ENCODE measurements around the gene DEPDC1B.

GRCh38 chr5:60672693-60673264 is 27.2 kb downstream of the DEPDC1B start:
- no peak for TF ChIP-seq EZH2 (IDR thresholded peaks at IDR 0.05; ENCODE audit: borderline replicate concordance, low read depth, low read length, severe bottlenecking)
- TF ChIP-seq CTCF (IDR thresholded peaks at IDR 0.05; ENCODE audit: borderline replicate concordance, extremely low read depth, low read length, poor library complexity, severe bottlenecking) = no peak

Data from DND-41 (cell line).